Neuronal stem cell (in vitro differentiated cells): ENCODE measurements around the gene NIN.
A peak's percentile ranks its signal among the peaks of the same experiment; 100 is the strongest.

Experiments used
- DNase-seq: peaks from one replicate; pipeline ENCODE4 v3.0.0-alpha.2; 2013; ENCODE audit warnings: low spot score
- H2AFZ ChIP-seq: one replicate; pipeline ENCODE4 v1.6.1; 2013; ENCODE audit warnings: mild to moderate bottlenecking, low read length, inconsistent platforms
- H2AK5ac ChIP-seq: 2 replicates; pipeline ENCODE4 v1.6.1; 2013; ENCODE audit warnings: low read depth, mild to moderate bottlenecking, inconsistent platforms, low read length, moderate library complexity, mixed read lengths
- H2BK120ac ChIP-seq: 2 replicates; pipeline ENCODE4 v1.6.1; 2013; ENCODE audit warnings: low read depth, mild to moderate bottlenecking, inconsistent platforms, low read length, moderate library complexity, mixed read lengths
- H2BK12ac ChIP-seq: one replicate; pipeline ENCODE4 v1.6.1; 2013; ENCODE audit warnings: low read length, inconsistent platforms
- H2BK15ac ChIP-seq: 2 replicates; pipeline ENCODE4 v1.6.1; 2013; ENCODE audit warnings: mild to moderate bottlenecking, low read length, inconsistent platforms, mixed read lengths
- H2BK5ac ChIP-seq: one replicate; pipeline ENCODE4 v1.6.1; 2013; ENCODE audit warnings: inconsistent platforms, mild to moderate bottlenecking, low read length, moderate library complexity
- H3K14ac ChIP-seq: one replicate; pipeline ENCODE4 v1.6.1; 2013; ENCODE audit warnings: low read length, inconsistent platforms
- H3K18ac ChIP-seq: 2 replicates; pipeline ENCODE4 v1.6.1; 2013; ENCODE audit warnings: low read length, inconsistent platforms
- H3K23ac ChIP-seq: 2 replicates; pipeline ENCODE4 v1.6.1; 2013; ENCODE audit warnings: low read depth, mild to moderate bottlenecking, mixed read lengths, low read length, inconsistent platforms; ENCODE audit not compliant: poor library complexity
- H3K27ac ChIP-seq: replicated peaks from 3 replicates; pipeline ENCODE4 v1.5.1; 2013; ENCODE audit warnings: low read length, inconsistent platforms
- H3K27me3 ChIP-seq, 3 experiments: 2 replicates each; pipeline ENCODE4 v1.6.1; 2013; ENCODE audit warnings: low read length in 3 of 3, mild to moderate bottlenecking in 2 of 3, inconsistent platforms in 1 of 3, low read depth in 1 of 3, mixed read lengths in 1 of 3, moderate library complexity in 1 of 3; ENCODE audit not compliant: control insufficient read depth in 3 of 3, insufficient read depth in 3 of 3
- H3K36me3 ChIP-seq, 2 donors: replicated peaks in 1 of 2; 2 replicates each; pipeline ENCODE4 v1.6.1; 2013; ENCODE audit warnings: low read length in 2 of 2; ENCODE audit not compliant: control insufficient read depth in 2 of 2, insufficient read depth in 2 of 2
- H3K4ac ChIP-seq: 2 replicates; pipeline ENCODE4 v1.6.1; 2013; ENCODE audit warnings: inconsistent platforms, mild to moderate bottlenecking, low read length, moderate library complexity
- H3K4me1 ChIP-seq, 2 donors: 1 replicate in 1 of 2; 2 replicates in 1 of 2; pipeline ENCODE4 v1.6.1; 2013; ENCODE audit warnings: low read length in 2 of 2, low read depth in 1 of 2; ENCODE audit not compliant: control insufficient read depth in 2 of 2, insufficient read depth in 1 of 2
- H3K4me2 ChIP-seq: one replicate; pipeline ENCODE4 v1.6.1; 2013; ENCODE audit warnings: mild to moderate bottlenecking, low read length, inconsistent platforms; ENCODE audit not compliant: insufficient read depth, poor library complexity, severe bottlenecking
- H3K4me3 ChIP-seq, 2 donors: 2 replicates each; pipeline ENCODE4 v1.5.1; 2013; ENCODE audit warnings: low read length in 2 of 2, mild to moderate bottlenecking in 2 of 2, inconsistent platforms in 1 of 2, moderate library complexity in 1 of 2
- H3K79me1 ChIP-seq: one replicate; pipeline ENCODE4 v1.6.1; 2013; ENCODE audit warnings: low read depth, mild to moderate bottlenecking, inconsistent platforms, low read length, moderate library complexity
- H3K9ac ChIP-seq: one replicate; pipeline ENCODE4 v1.6.1; 2013; ENCODE audit warnings: mild to moderate bottlenecking, low read depth, low read length, inconsistent platforms; ENCODE audit not compliant: poor library complexity
- H3K9me3 ChIP-seq, 2 donors: replicated peaks in 1 of 2; 2 replicates each; pipeline versions ENCODE3 to v1.6.1; 2013; ENCODE audit warnings: low read length in 2 of 2, mild to moderate bottlenecking in 2 of 2, inconsistent platforms in 1 of 2, low read depth in 1 of 2, mixed read lengths in 1 of 2, moderate library complexity in 1 of 2; ENCODE audit not compliant: control insufficient read depth in 2 of 2, insufficient read depth in 1 of 2
- H4K8ac ChIP-seq: one replicate; pipeline ENCODE4 v1.6.1; 2013; ENCODE audit warnings: low read depth, mild to moderate bottlenecking, inconsistent platforms, low read length, moderate library complexity
- H4K91ac ChIP-seq: one replicate; pipeline ENCODE4 v1.6.1; 2013; ENCODE audit warnings: low read length, low read depth, mild to moderate bottlenecking, inconsistent platforms; ENCODE audit not compliant: poor library complexity
- whole genome bisulfite sequencing, 2 donors: extraction: QIAGEN DNeasy Blood & Tissue Kit; methylation state at CpG; one replicate each; pipeline ENCODE4 v1.1.7; 2013; ENCODE audit warnings: missing lambda C conversion rate in 2 of 2, mixed read lengths in 1 of 2; ENCODE audit not compliant: insufficient read length in 2 of 2, insufficient replicate concordance in 1 of 2; ENCODE audit errors: extremely low coverage in 2 of 2; 5-methylcytosine and 5-hydroxymethylcytosine counted together

NIN gene

GRCh38 chr14:50839048-50839447 lies 8.1 kb upstream of the NIN start:
- H3K4me3 ChIP-seq: no peak overlapping the region
- no peak overlapping the region for H3K14ac ChIP-seq
- no peak overlapping the region for H4K8ac ChIP-seq
- H3K79me1 ChIP-seq: no peaks in the 10 kb centered on the region
- H3K4me1 ChIP-seq: peaks cover 6 to 9% of the 10 kb centered on the region in 2 donors
- no peak overlapping the region for H3K9ac ChIP-seq
- no peak overlapping the region for H2AFZ ChIP-seq
- no peak overlapping the region for H4K91ac ChIP-seq
- H3K23ac ChIP-seq: no peak overlapping the region
- no peak overlapping the region for H3K18ac ChIP-seq
- H2AK5ac ChIP-seq: no peak overlapping the region
- H2BK120ac ChIP-seq: no peak overlapping the region
- no peak overlapping the region for H2BK15ac ChIP-seq
- H3K36me3 ChIP-seq: no peaks in the 10 kb centered on the region
- no peak overlapping the region for H3K4ac ChIP-seq
- WGBS, 2 donors: no CpG with 5 or more reads among the region's 1 CpG
- H3K4me2 ChIP-seq: no peak overlapping the region
- DNase-seq: no peak
- no peak overlapping the region for H2BK5ac ChIP-seq
- H3K9me3 ChIP-seq: no peaks in the 10 kb centered on the region
- H3K27ac ChIP-seq: no peak overlapping the region
- H2BK12ac ChIP-seq: no peak overlapping the region
- H3K27me3 ChIP-seq: peaks cover 0 to 26% (median 0%) of the 10 kb centered on the region in 3 experiments

- WGBS, 2 donors: no CpG with 5 or more reads among the region's 2 CpGs
- H3K4me1 ChIP-seq: peaks cover 6 to 9% of the 10 kb centered on the region in 2 donors
- no peak overlapping the region for H3K14ac ChIP-seq
- no peaks in the 10 kb centered on the region for H3K79me1 ChIP-seq
- H3K27me3 ChIP-seq: peaks cover 0 to 26% (median 1%) of the 10 kb centered on the region in 3 experiments
- H3K9ac ChIP-seq: peak overlapping the region; percentile 1
- H2AFZ ChIP-seq: no peak overlapping the region
- H3K27ac ChIP-seq: no peak overlapping the region
- H2AK5ac ChIP-seq: no peak overlapping the region
- peak overlapping the region; percentile 18 for H3K18ac ChIP-seq
- no peak overlapping the region for H3K23ac ChIP-seq
- H3K36me3 ChIP-seq: no peaks in the 10 kb centered on the region
- no peak overlapping the region for H2BK12ac ChIP-seq
- no peak overlapping the region for H3K4ac ChIP-seq
- H4K91ac ChIP-seq: no peak overlapping the region
- H4K8ac ChIP-seq: peak overlapping the region; percentile 19
- H3K4me3 ChIP-seq: no peak overlapping the region
- no peak for DNase-seq
- no peak overlapping the region for H2BK120ac ChIP-seq
- H3K4me2 ChIP-seq: no peak overlapping the region
- no peaks in the 10 kb centered on the region for H3K9me3 ChIP-seq
- no peak overlapping the region for H2BK5ac ChIP-seq
- no peak overlapping the region for H2BK15ac ChIP-seq
Observed at GRCh38 chr14:50837850-50838470, 7.0 kb upstream of the NIN start.

GRCh38 chr14:50837271-50837670 lies 6.3 kb upstream of the NIN start:
- Histone ChIP-seq H3K4ac (no peak overlapping the region), H3K23ac (no peak overlapping the region), H3K4me2 (no peak overlapping the region), H2BK15ac (no peak overlapping the region), H2AFZ (no peak overlapping the region), H3K27ac (no peak overlapping the region), H3K27me3 (peaks cover 0 to 26% (median 6%) of the 10 kb centered on the region in 3 experiments), H2BK12ac (no peak overlapping the region), H3K14ac (no peak overlapping the region), H3K9ac (no peak overlapping the region), H4K91ac (no peak overlapping the region), H3K79me1 (no peaks in the 10 kb centered on the region), H3K4me1 (peaks cover 6 to 9% of the 10 kb centered on the region in 2 donors), H3K18ac (peak overlapping the region; percentile 46), H2BK5ac (no peak overlapping the region), H3K9me3 (no peaks in the 10 kb centered on the region), H2BK120ac (no peak overlapping the region), H4K8ac (no peak overlapping the region), H2AK5ac (no peak overlapping the region), H3K36me3 (no peaks in the 10 kb centered on the region), H3K4me3 (no peak overlapping the region)
- no CpG with 5 or more reads among the region's 10 CpGs for WGBS, 2 donors
- no peak for DNase-seq

GRCh38 chr14:50836515-50836914 lies 5.6 kb upstream of the NIN start:
- Histone ChIP-seq H4K8ac (no peak overlapping the region), H3K4me1 (peaks cover 6 to 9% of the 10 kb centered on the region in 2 donors), H3K23ac (no peak overlapping the region), H3K79me1 (no peaks in the 10 kb centered on the region), H2BK120ac (no peak overlapping the region), H4K91ac (no peak overlapping the region), H2AK5ac (no peak overlapping the region), H3K18ac (no peak overlapping the region), H3K36me3 (no peaks in the 10 kb centered on the region), H3K9ac (no peak overlapping the region), H2BK12ac (no peak overlapping the region), H3K27me3 (peaks cover 0 to 26% (median 10%) of the 10 kb centered on the region in 3 experiments), H3K9me3 (no peaks in the 10 kb centered on the region), H3K27ac (no peak overlapping the region), H3K4me2 (no peak overlapping the region), H2BK15ac (no peak overlapping the region), H2AFZ (peak overlapping the region; percentile 39), H3K4me3 (no peak overlapping the region), H3K14ac (no peak overlapping the region), H3K4ac (no peak overlapping the region), H2BK5ac (no peak overlapping the region)
- WGBS, 2 donors: no CpG with 5 or more reads among the region's 5 CpGs
- no peak for DNase-seq
